Calu3 (cell line): ENCODE results near the gene KLHDC8A. TPM values are rescaled to one million over a fixed set of nuclear protein-coding genes. Genes with fewer than 3 reads are reported as not detected.
"Not testable (repeated sequence)": the region's sequence is repeated elsewhere in the genome, so short reads cannot be mapped to it uniquely, and the experiment has no call there.

Experiments
- BruUV-seq: library from RNA; stranded (reverse); fragments of 400-500 nt; replicated peaks from 2 replicates; lab custom pipeline; 2021; lab: Mats Ljungman, UMichigan
- CTCF ChIA-PET: fragments of 300-600 bp; sonication (Branson Sonifier 250); formaldehyde crosslinking; loops from one replicate; lab custom pipeline; 2022; ENCODE audit warnings: antibody characterized with exemption; lab: Charles Lee
- DNase-seq: peaks from one replicate; pipeline ENCODE4 v3.0.0; 2022
- H3K27ac Mint-ChIP-seq: one replicate; pipeline ENCODE4 v1.8.0; 2022; ENCODE audit warnings: mixed read lengths; ENCODE audit not compliant: unreplicated experiment
- H3K27me3 Mint-ChIP-seq: one replicate; pipeline ENCODE4 v1.8.0; 2022; ENCODE audit warnings: mixed read lengths; ENCODE audit not compliant: unreplicated experiment
- H3K36me3 Mint-ChIP-seq: one replicate; pipeline ENCODE4 v1.8.0; 2022; ENCODE audit warnings: mild to moderate bottlenecking, moderate library complexity, mixed read lengths; ENCODE audit not compliant: insufficient read depth, unreplicated experiment
- H3K4me1 Mint-ChIP-seq: one replicate; pipeline ENCODE4 v1.8.0; 2022; ENCODE audit warnings: mild to moderate bottlenecking, low read depth, mixed read lengths; ENCODE audit not compliant: unreplicated experiment
- H3K4me3 Mint-ChIP-seq: one replicate; pipeline ENCODE4 v1.8.0; 2022; ENCODE audit warnings: mild to moderate bottlenecking, low read depth, moderate library complexity, mixed read lengths; ENCODE audit not compliant: unreplicated experiment
- H3K9me3 Mint-ChIP-seq: one replicate; pipeline ENCODE4 v1.8.0; 2022; ENCODE audit warnings: low read depth, mixed read lengths; ENCODE audit not compliant: unreplicated experiment
- CTCF ChIP-seq: fragments of 200-600 bp; IDR thresholded peaks from one replicate; pipeline ENCODE4 v1.8.0; 2022; ENCODE audit warnings: antibody characterized with exemption; ENCODE audit not compliant: unreplicated experiment
- intact Hi-C: fragments of 100-400 bp; cut with micrococcal nuclease; formaldehyde crosslinking; loops from one replicate; pipeline ENCODE4 v1.10.0; 2022; ENCODE audit not compliant: unreplicated experiment
- total RNA-seq: library from RNA; stranded (reverse); gene quantifications from 2 replicates; pipeline ENCODE4 v1.2.3, GENCODE V29; 2022

The KLHDC8A gene
- total RNA-seq, 1 experiment from 2014 or later: not detected

- H3K27ac Mint-ChIP-seq: peak overlapping the region; percentile 7
- peaks cover 63% of the 10 kb centered on the region for H3K4me1 Mint-ChIP-seq
- H3K9me3 Mint-ChIP-seq: no peaks in the 10 kb centered on the region
- peaks cover 24% of the 10 kb centered on the region for H3K36me3 Mint-ChIP-seq
- intact Hi-C loops: no loop called here
- peak; percentile 79 for DNase-seq
- H3K4me3 Mint-ChIP-seq: no peak overlapping the region
- BruUV-seq: no TSS peak
- H3K27me3 Mint-ChIP-seq: no peaks in the 10 kb centered on the region
- no peak for TF ChIP-seq CTCF
- CTCF ChIA-PET: interaction anchor here (0.7 to 3.6 kb wide), 8 partner anchors 13 to 649 kb away, joined by 3 to 13 read pairs (median 6); partner anchors contain the start of gene NUAK2
These were observed 58.3 kb downstream of the KLHDC8A start for GRCh38 chr1:205298191-205298994.

- peaks cover 63% of the 10 kb centered on the region for H3K4me1 Mint-ChIP-seq
- H3K9me3 Mint-ChIP-seq, BruUV-seq, H3K27me3 Mint-ChIP-seq, intact Hi-C loops, H3K4me3 Mint-ChIP-seq, H3K27ac Mint-ChIP-seq, DNase-seq: not testable (repeated sequence)
- H3K36me3 Mint-ChIP-seq: peaks cover 18% of the 10 kb centered on the region
- CTCF ChIA-PET: interaction anchor here (1.1 to 3.6 kb wide), 5 partner anchors 13 to 28 kb away, joined by 4 to 13 read pairs (median 6); partner anchors contain the start of gene NUAK2
These were observed 59.1 kb downstream of the KLHDC8A start for GRCh38 chr1:205297546-205298177.

- DNase-seq: no peak
- TF ChIP-seq CTCF: no peak
- intact Hi-C loops: no loop called here
- CTCF ChIA-PET: no interaction called here
- Mint-ChIP-seq H3K36me3 (peaks cover 14% of the 10 kb centered on the region), H3K4me3 (no peak overlapping the region), H3K4me1 (peaks cover 54% of the 10 kb centered on the region), H3K27ac (no peak overlapping the region), H3K27me3 (no peaks in the 10 kb centered on the region), H3K9me3 (no peaks in the 10 kb centered on the region)
- BruUV-seq: no TSS peak
These were observed 60.6 kb downstream of the KLHDC8A start for GRCh38 chr1:205296154-205296553.

GRCh38 chr1:205294934-205295333 lies 61.8 kb downstream of the KLHDC8A start:
- H3K27me3 Mint-ChIP-seq: no peaks in the 10 kb centered on the region
- BruUV-seq: no TSS peak
- no peak for TF ChIP-seq CTCF
- intact Hi-C loops: no loop called here
- CTCF ChIA-PET: interaction anchor here (1.0 to 2.0 kb wide), 4 partner anchors 21 to 25 kb away, joined by 3 to 8 read pairs (median 4); no protein-coding TSS in a partner anchor
- H3K9me3 Mint-ChIP-seq: no peaks in the 10 kb centered on the region
- H3K36me3 Mint-ChIP-seq: peaks cover 7% of the 10 kb centered on the region
- no peak for DNase-seq
- H3K4me1 Mint-ChIP-seq: peaks cover 45% of the 10 kb centered on the region
- peak overlapping the region; percentile 14 for H3K27ac Mint-ChIP-seq
- H3K4me3 Mint-ChIP-seq: no peak overlapping the region
